Activated T-helper 9 cell treated with anti-CD3 and anti-CD28 coated beads, Interleukin-2, amount 50 U/mL, for 16 hours (primary cell): ENCODE measurements around the gene PGAP6.
A peak's percentile ranks its signal among the peaks of the same experiment; 100 is the strongest.
"Not testable (repeated sequence)": the region's sequence is repeated elsewhere in the genome, so short reads cannot be mapped to it uniquely, and the experiment has no call there.

Experiments used
- DNase-seq: peaks from one replicate; pipeline ENCODE4 v3.0.0-alpha.2; 2020; ENCODE audit warnings: low read depth

The PGAP6 gene, protein sequence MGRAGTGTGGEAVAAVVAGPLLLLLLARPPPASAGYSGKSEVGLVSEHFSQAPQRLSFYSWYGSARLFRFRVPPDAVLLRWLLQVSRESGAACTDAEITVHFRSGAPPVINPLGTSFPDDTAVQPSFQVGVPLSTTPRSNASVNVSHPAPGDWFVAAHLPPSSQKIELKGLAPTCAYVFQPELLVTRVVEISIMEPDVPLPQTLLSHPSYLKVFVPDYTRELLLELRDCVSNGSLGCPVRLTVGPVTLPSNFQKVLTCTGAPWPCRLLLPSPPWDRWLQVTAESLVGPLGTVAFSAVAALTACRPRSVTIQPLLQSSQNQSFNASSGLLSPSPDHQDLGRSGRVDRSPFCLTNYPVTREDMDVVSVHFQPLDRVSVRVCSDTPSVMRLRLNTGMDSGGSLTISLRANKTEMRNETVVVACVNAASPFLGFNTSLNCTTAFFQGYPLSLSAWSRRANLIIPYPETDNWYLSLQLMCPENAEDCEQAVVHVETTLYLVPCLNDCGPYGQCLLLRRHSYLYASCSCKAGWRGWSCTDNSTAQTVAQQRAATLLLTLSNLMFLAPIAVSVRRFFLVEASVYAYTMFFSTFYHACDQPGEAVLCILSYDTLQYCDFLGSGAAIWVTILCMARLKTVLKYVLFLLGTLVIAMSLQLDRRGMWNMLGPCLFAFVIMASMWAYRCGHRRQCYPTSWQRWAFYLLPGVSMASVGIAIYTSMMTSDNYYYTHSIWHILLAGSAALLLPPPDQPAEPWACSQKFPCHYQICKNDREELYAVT

GRCh38 chr16:381789-382717 is at the start of gene PGAP6:
Gene PGAP6 (minus strand): TSS chr16:381978. CDS start chr16:381821, 157 bp downstream.
- peak; percentile 53 for DNase-seq

- no peak for DNase-seq
Observed at GRCh38 chr16:430904-431303, 49.1 kb upstream of the PGAP6 start.

DNA sequence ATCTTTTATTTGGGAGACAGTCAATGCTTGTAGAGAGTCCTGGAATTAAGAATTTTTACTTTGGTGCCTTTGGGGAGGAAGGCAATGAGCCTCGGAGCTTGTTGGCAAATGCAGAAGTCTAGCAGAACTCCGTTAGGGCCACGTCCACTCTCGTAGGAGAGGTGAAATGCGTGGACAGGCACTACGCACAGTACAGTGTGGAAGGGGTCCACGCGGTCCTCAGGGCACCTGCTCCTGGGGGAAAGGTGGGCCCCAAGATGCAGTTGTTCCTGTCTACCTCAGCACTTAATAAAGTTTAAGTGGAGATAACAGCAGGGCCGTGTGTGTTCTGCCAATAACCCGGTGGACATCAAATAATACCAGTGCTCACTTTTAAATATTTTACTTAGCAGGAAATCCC is 45.5 kb upstream of the PGAP6 start:
- DNase-seq, result no peak

- DNase-seq, result no peak
Observed at GRCh38 chr16:426906-427249, 45.1 kb upstream of the PGAP6 start.

DNA sequence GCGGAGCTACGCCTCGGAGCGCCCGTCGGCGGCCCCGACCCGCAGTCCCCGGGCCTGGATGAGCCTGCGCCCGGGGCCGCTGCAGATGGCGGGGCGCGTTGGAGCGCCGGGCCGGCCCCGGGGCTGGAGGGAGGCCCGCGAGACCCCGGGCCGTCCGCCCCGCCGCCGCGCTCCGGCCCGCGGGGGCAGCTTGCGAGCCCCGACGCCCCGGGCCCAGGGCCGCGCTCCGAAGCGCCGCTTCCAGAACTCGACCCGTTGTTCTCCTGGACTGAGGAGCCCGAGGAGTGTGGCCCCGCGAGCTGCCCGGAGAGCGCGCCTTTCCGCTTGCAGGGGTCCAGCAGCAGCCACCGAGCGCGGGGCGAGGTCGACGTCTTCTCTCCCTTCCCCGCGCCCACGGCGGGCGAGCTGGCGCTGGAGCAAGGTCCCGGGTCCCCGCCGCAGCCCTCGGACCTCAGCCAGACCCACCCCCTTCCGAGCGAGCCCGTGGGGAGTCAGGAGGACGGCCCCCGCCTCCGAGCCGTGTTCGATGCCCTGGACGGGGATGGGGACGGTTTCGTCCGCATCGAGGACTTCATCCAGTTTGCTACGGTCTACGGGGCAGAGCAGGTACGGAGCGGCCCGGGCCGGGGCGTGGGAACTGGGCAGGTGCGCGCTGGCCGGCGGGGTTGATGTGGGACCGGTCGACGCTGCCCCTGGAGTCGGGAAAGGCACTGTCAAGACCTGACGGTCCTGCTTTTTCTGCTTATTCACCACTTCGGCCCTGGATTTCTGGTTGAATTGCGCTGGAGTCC is 44.5 kb upstream of the PGAP6 start:
- no peak for DNase-seq

- DNase-seq, result peak; percentile 22
Observed at GRCh38 chr16:425740-426114, 43.9 kb upstream of the PGAP6 start.

GRCh38 chr16:425082-425718 is 43.4 kb upstream of the PGAP6 start, which contains the start of gene RAB11FIP3:
Gene RAB11FIP3 (plus strand): TSS chr16:425649. CDS start chr16:426007, 358 bp downstream.
- peak; percentile 76 for DNase-seq

DNA sequence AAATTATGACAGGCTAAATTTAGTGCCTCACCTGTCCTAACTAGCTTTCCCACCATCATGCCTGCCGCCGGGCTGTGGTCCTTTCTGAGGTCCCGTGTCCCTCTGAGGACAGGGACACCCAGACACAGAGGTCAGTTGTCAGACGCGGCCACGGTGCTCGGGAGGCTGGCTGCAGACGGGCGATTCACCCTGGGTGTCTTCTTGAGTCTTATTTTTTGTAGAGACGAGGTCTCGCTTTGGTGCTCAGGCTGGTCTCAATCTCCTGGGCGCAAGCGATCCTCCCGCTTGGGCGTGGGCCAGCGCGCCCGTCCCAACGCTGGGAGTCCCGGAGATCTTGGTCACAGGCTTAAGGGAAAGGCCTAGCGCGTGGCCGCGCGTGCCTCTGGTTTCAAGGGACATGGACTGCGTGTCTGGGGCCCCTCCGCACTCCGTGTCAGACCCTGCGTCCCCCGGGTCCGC is 42.9 kb upstream of the PGAP6 start:
- no peak for DNase-seq

DNA sequence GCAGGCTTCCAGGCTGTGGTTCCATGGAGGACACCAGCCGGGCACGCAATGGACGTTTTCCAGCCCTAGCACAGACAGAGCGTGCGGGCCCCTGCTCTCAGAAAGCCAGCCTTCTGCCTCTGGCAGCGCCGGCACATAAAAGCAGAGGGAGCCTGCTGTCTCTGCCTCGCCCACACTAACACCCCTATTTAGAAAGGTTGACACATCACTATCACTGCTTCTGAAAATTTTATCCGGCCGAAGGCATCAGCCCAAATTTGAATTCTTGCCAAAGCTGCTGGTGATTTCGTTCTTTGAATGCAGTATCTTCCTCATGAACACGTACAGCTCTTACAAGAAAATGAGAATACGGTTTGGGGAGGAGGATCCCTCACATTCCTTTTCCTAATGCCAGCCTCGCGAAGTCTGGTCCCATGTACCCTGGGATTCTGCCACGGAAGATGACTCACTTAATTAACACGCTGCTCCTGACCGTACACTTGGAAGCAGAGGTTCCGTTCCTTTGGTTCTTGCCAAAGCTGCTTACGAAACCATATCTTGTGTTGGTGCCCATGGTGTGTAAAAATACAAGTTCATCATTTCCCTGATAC is 42.4 kb upstream of the PGAP6 start:
- no peak for DNase-seq

DNA sequence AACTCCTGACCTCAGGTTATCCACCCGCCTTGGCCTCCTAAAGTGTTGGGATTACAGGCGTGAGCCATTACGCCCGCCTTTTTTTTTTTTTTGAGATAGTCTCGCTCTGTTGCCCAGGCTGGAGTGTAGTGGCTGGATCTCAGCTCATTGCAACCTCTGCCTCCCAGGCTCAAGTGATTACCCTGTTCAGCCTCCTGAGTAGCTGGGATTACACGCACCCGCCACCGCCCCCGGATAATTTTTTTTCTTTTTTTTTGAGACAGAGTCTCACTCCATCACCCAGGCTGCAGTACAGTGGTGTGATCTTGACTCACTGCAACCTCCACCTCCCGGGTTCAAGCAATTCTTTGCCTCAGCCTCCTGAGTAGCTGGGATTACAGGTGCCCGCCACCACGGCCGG is 40.4 kb upstream of the PGAP6 start:
- DNase-seq, result not testable (repeated sequence)

GRCh38 chr16:415170-415498 is 33.4 kb upstream of the PGAP6 start:
- not testable (repeated sequence) for DNase-seq

DNA sequence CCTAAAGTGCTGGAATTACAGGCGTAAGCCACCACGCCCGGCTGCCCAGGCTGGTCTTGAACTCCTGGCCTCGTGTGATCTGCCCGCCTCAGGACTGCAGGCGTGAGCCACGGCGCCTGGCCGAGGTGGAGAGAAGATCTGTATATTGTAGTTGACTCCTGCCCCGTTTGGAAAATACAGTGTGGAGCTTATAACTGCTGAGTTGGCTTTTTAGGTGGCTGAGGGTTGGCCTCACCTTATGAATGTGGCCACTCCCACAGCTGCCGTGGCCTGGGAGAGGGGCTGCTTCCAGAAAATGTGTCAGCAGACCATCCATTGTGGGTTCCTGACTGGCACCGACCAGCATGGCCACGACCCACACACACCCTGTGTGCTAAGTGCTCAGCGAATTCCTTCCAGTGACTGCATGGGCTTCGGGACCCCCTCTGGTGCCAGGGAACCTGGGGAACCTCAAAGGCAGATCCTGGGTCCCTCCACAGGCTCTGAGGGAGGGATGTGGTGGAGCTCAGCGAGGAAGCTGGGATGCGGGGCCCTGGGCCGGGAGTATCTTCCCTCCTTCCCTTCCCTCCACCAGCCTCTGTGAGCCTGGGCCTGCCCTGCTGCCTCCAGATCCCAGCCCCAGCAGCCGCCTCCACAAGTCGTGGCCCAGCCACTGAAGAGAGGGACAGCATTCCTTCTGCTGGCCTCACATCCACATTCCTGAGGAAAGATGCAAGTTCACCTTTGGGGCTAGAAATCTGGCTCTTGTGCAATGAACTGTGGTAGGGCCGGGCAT is 32.8 kb upstream of the PGAP6 start:
- DNase-seq, result no peak

DNA sequence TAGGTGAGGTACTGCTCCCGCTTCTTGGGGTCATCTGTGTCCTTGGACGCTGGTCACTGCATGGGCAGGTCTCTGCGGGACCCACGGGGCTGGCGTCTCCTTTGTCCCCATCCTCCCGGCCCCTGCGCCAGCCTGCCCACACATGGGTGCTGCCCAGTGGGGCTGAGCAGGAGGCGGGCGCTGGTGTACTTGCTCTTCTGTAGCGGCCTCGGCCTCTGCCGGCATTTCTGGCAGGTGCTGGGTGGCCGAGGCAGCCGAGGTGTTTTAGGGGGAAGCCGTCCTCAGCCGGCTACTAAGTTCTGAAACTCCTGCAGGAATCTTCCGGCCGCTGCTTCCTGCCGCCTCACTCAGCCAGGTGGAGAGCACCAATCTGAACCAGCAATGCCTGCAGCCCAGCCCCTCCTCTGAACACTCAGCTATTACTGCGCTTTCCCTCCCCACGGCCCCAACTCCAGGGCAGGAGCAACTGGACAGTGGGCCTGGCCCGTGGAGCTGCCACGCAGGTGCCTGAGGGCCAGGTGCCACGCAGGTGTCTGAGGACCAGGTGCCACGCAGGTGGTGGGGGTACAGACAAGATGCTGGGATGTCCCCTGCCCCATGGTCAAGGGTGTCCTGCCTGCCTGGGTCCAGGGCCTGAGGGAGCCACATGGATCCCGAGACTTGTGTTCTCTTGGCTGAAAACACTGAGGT is 29.9 kb upstream of the PGAP6 start:
- DNase-seq, result no peak

- DNase-seq, result no peak
Observed at GRCh38 chr16:410516-411178, 28.9 kb upstream of the PGAP6 start.

DNA sequence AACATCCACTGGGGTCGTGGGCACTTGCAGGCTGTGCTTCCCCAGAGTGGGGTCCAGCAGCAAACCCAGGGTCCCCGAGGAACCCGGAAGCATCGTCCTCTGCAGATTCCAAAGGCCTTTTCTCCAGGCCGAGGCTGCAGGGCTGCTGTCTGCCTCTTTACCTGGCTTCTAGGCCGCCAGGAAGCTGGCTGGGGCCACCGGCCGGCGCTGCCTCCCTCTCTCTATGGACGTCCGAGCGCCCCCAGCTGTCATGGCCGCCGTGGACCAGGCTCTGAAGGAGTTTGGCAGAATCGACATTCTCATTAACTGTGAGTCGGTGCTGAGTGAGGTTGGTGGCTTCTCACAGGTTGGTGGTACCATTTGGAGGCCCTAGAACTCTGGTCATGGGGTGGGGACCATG is 25.5 kb upstream of the PGAP6 start:
- DNase-seq, result no peak

- DNase-seq, result no peak
Observed at GRCh38 chr16:405548-406506, 24.0 kb upstream of the PGAP6 start.

GRCh38 chr16:404971-405486 is 23.3 kb upstream of the PGAP6 start:
- DNase-seq, result no peak
